GM06990 (cell line): Measurements from ENCODE around the gene DENND6B.

Experiments used
- DNase-seq: peaks from one replicate; pipeline ENCODE4 v3.0.0-alpha.2; 2011; ENCODE audit not compliant: insufficient read length; ENCODE audit errors: extremely low read depth
- H3K27me3 ChIP-seq: replicated peaks from 2 replicates; pipeline ENCODE4 v1.6.0; 2011; ENCODE audit warnings: low read length; ENCODE audit not compliant: control insufficient read depth, insufficient read depth
- H3K36me3 ChIP-seq: 2 replicates; pipeline ENCODE4 v1.5.1; 2011; ENCODE audit warnings: low read length; ENCODE audit not compliant: control insufficient read depth, insufficient read depth
- H3K4me3 ChIP-seq: replicated peaks from 2 replicates; pipeline ENCODE4 v1.5.1; 2011; ENCODE audit warnings: low read depth, mild to moderate bottlenecking, control low read depth, low read length
- TF ChIP-seq, protein P1 (sequence below): IDR thresholded peaks from 2 replicates; pipeline ENCODE4 v1.5.1; 2011; ENCODE audit warnings: low read length, control low read depth, mild to moderate bottlenecking, inconsistent platforms; ENCODE audit not compliant: insufficient read depth, poor library complexity, severe bottlenecking

DENND6B gene

DNA sequence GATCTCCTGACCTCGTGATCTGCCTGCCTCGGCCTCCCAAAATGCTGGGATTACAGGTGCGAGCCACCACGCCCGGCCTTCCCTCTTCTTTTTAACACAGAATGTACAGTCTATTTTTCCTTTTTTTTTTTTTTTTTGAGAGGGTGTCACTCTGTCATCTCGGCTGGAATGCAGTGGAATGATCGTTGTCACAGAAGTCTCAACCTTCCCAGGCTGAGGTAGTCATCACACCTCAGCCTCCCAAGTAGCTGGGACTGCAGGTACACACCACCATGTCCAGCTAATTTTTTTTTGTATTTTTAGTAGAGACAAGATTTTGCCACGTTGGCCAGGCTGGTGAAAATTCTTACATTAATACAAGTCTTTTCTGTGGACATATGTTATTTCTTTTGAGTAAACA, 29.4 kb upstream of the DENND6B start:
- H3K4me3 ChIP-seq, result no peak overlapping the region
- TF ChIP-seq, protein P1, sequence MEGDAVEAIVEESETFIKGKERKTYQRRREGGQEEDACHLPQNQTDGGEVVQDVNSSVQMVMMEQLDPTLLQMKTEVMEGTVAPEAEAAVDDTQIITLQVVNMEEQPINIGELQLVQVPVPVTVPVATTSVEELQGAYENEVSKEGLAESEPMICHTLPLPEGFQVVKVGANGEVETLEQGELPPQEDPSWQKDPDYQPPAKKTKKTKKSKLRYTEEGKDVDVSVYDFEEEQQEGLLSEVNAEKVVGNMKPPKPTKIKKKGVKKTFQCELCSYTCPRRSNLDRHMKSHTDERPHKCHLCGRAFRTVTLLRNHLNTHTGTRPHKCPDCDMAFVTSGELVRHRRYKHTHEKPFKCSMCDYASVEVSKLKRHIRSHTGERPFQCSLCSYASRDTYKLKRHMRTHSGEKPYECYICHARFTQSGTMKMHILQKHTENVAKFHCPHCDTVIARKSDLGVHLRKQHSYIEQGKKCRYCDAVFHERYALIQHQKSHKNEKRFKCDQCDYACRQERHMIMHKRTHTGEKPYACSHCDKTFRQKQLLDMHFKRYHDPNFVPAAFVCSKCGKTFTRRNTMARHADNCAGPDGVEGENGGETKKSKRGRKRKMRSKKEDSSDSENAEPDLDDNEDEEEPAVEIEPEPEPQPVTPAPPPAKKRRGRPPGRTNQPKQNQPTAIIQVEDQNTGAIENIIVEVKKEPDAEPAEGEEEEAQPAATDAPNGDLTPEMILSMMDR, result no peak
- no peaks in the 10 kb centered on the region for H3K27me3 ChIP-seq
- DNase-seq, result no peak
- H3K36me3 ChIP-seq, result peaks cover 4% of the 10 kb centered on the region

DNA sequence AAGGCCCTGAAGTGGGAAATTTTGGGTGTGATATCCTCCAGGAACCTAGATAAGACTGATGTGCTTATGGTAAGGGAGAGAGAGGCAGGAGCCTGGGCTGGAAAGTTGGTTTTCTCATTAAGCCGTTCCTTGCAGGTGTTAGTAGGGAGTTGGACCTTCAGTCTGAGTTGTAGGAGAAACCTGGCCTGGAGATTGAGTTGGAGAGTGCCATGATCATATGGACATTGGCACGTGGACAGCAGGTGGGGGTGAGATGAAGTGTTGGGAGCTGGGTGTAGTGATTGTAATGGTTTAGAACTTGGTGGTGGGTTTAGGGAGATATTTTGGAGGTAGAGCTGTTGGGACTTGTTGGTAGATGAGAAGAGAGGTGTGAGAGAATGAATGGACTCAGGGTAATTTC, 21.2 kb upstream of the DENND6B start:
- H3K27me3 ChIP-seq, result no peaks in the 10 kb centered on the region
- H3K4me3 ChIP-seq, result no peak overlapping the region
- no peak for DNase-seq
- TF ChIP-seq, protein P1, result no peak
- peaks cover 8% of the 10 kb centered on the region for H3K36me3 ChIP-seq

DNA sequence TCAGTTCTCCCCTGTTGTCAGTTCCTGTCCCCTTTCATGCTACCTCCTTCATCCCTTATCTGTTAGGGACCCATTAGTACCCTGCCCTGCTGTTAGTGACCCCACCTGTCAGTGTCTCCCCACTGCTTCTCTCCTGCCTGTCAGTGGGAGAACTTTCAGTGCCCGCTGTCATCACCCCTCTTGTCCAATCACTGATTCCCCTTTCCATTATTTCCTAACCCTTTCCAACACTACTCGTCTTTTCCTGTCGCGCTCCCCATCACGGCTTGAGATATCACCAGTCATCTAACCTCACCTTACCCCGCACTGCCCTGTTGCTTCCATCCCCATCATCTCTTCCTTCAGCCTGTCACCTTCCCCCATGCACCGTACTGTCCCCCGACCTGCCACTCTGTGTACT, 20.3 kb upstream of the DENND6B start:
- Histone ChIP-seq H3K36me3 (peaks cover 4% of the 10 kb centered on the region), H3K4me3 (no peak overlapping the region), H3K27me3 (no peaks in the 10 kb centered on the region)
- no peak for DNase-seq
- TF ChIP-seq, protein P1, result no peak

DNA sequence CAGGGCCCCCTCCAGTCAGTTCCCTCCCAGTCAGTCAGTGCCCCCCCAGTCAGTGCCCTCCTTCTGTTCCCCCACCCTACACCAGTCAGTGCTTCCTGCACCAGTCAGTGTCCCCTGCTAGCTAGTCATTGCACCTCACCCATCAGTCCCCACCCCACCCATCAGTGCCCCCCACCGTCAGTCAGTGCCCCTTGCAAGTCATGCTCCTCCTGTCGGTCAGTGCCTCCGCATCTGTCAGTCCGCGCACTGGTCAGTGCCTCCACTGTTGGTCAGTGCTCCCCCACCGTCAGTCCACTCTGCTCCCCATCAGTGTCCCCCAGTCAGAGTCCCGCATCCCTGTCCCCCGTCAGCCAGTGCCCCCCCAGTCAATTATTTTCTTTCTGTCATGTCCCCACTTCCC, 19.7 kb upstream of the DENND6B start:
- peaks cover 4% of the 10 kb centered on the region for H3K36me3 ChIP-seq
- H3K4me3 ChIP-seq, result no peak overlapping the region
- DNase-seq, result no peak
- TF ChIP-seq, protein P1, result no peak
- no peaks in the 10 kb centered on the region for H3K27me3 ChIP-seq

DNA sequence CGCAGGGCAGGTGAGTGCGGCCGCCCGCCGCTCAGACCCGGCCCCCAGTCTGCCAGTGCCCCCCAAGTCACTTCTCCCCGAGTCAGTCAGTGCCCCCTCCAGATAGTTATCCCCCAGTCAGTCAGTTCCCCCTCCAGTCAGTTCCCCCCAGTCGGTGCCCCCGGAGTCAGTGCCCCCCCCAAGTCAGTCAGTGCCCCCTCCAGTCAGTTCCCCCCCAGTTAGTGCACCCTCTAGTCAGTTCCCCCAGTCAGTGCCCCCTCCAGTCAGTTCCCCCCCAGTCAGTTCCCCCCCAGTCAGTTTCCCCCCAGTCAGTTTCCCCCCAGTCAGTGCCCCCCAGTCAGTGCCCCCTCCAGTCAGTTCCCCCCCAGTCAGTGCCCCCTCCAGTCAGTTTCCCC, 16.7 kb upstream of the DENND6B start:
- no peak for DNase-seq
- Histone ChIP-seq H3K4me3 (peak overlapping the region; percentile 85), H3K36me3 (peaks cover 4% of the 10 kb centered on the region), H3K27me3 (no peaks in the 10 kb centered on the region)
- TF ChIP-seq, protein P1, result no peak
